ENCODE data around the gene WBP2.

- TF ChIP-seq, protein P1, sequence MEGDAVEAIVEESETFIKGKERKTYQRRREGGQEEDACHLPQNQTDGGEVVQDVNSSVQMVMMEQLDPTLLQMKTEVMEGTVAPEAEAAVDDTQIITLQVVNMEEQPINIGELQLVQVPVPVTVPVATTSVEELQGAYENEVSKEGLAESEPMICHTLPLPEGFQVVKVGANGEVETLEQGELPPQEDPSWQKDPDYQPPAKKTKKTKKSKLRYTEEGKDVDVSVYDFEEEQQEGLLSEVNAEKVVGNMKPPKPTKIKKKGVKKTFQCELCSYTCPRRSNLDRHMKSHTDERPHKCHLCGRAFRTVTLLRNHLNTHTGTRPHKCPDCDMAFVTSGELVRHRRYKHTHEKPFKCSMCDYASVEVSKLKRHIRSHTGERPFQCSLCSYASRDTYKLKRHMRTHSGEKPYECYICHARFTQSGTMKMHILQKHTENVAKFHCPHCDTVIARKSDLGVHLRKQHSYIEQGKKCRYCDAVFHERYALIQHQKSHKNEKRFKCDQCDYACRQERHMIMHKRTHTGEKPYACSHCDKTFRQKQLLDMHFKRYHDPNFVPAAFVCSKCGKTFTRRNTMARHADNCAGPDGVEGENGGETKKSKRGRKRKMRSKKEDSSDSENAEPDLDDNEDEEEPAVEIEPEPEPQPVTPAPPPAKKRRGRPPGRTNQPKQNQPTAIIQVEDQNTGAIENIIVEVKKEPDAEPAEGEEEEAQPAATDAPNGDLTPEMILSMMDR (IDR thresholded peaks at IDR 0.05) = peak in 2 of 5 experiments; percentile 14 to 43
- TF ChIP-seq POLR2A (IDR thresholded peaks at IDR 0.05) (peak; percentile 66 to 85), EP300 (IDR thresholded peaks at IDR 0.05) (peak in 1 of 2 donors; percentile 81)
Observed at GRCh38 chr17:75878174-75878998, 23.3 kb upstream of the WBP2 start, which contains the start of gene TRIM47.
